Panc1 (cell line): ENCODE data around the gene VSIR.

ENCODE experiments used
- POLR2AphosphoS5 ChIP-seq: IDR thresholded peaks from 2 replicates; pipeline ENCODE4 v1.6.1; 2012; ENCODE audit warnings: mild to moderate bottlenecking, low read depth, low read length, moderate library complexity
- REST ChIP-seq, 2 experiments: IDR thresholded peaks; 2 replicates each; pipeline ENCODE4 v1.6.1; 2011 to 2012; ENCODE audit warnings: low read depth in 2 of 2, control low read depth in 1 of 2, low read length in 1 of 2, mild to moderate bottlenecking in 1 of 2, moderate library complexity in 1 of 2; ENCODE audit not compliant: insufficient read depth in 1 of 2
- SIN3A ChIP-seq: IDR thresholded peaks from 2 replicates; pipeline ENCODE4 v1.6.1; 2012; ENCODE audit warnings: low read depth, mild to moderate bottlenecking, low read length, moderate library complexity, borderline replicate concordance; ENCODE audit not compliant: insufficient read depth
- TCF7L2 ChIP-seq: IDR thresholded peaks from 2 replicates; pipeline ENCODE4 v1.6.1; 2011; ENCODE audit warnings: mild to moderate bottlenecking, low read depth, low read length, inconsistent platforms
- TF ChIP-seq, protein P1 (sequence below): fragments of 450-650 bp; IDR thresholded peaks from 2 replicates; pipeline ENCODE4 v1.5.1; 2017; ENCODE audit warnings: mild to moderate bottlenecking

DNA sequence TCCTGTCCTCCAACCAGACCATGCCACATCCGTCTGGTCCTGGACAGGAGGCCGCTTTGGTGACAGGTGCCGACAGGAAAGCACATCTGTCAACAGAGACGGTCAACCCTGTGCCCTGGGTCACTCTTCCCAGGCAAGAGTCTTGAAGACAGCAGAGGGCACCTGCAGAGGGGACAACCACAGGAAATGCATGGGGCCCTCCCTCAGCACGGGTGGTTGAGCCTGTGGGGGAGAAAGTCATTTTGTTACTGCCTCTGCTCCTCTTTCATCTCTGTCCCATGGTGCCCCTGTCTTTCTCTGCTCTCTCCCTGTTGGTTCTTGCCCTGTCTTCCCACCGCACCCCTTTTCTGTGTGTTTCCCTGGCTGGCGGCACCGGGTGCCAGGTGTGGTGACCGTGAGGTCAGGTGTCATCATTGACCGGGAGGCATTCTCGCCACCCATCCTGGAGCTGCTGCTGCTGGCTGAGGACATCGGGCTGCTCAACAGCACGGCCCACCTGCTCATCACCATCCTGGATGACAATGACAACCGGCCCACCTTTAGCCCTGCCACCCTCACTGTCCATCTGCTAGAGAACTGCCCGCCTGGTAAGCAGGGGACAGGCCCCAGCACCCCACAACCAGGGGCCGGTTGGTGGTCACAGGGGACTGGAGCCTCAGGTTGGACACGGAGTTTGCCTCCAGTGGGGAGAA lies 17.6 kb upstream of the VSIR start:
- TF ChIP-seq, protein P1, sequence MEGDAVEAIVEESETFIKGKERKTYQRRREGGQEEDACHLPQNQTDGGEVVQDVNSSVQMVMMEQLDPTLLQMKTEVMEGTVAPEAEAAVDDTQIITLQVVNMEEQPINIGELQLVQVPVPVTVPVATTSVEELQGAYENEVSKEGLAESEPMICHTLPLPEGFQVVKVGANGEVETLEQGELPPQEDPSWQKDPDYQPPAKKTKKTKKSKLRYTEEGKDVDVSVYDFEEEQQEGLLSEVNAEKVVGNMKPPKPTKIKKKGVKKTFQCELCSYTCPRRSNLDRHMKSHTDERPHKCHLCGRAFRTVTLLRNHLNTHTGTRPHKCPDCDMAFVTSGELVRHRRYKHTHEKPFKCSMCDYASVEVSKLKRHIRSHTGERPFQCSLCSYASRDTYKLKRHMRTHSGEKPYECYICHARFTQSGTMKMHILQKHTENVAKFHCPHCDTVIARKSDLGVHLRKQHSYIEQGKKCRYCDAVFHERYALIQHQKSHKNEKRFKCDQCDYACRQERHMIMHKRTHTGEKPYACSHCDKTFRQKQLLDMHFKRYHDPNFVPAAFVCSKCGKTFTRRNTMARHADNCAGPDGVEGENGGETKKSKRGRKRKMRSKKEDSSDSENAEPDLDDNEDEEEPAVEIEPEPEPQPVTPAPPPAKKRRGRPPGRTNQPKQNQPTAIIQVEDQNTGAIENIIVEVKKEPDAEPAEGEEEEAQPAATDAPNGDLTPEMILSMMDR, result no peak
- TF ChIP-seq POLR2AphosphoS5, result no peak
- no peak for TF ChIP-seq TCF7L2
- TF ChIP-seq REST (IDR thresholded peaks at IDR 0.05; ENCODE audit: insufficient read depth in 1 of 2, low read depth in 2 of 2, low read length in 1 of 2), result no peak
- no peak for TF ChIP-seq SIN3A
